ENCODE results near the gene MBD5. TPM values are rescaled to one million over a fixed set of nuclear protein-coding genes. Genes with fewer than 3 reads are reported as not detected.

Gene MBD5
- total RNA-seq, 2 donors from 2014 or later = 38.2 to 44.7 TPM

- TF ChIP-seq CTCF (IDR thresholded peaks at IDR 0.05) (no peak), POLR2A (IDR thresholded peaks at IDR 0.05) (no peak), POLR2AphosphoS5 (IDR thresholded peaks at IDR 0.05) (no peak)
- DNase-seq (ENCODE audit: low spot score) = no peak
- Histone ChIP-seq H3K4me3 (no peak overlapping the region), H3K4me1 (replicated peaks) (no peaks in the 10 kb centered on the region), H3K27me3 (replicated peaks; ENCODE audit: insufficient read depth) (no peaks in the 10 kb centered on the region), H3K9me3 (no peaks in the 10 kb centered on the region), H3K36me3 (no peaks in the 10 kb centered on the region), H3K27ac (no peak overlapping the region)
- 92% methylated on average over 8 of the region's 8 CpGs for WGBS
- intact Hi-C loops (cut with DNase I) = no loop called here
These were observed 512.1 kb downstream of the MBD5 start for GRCh38 chr2:148533004-148533403.

GRCh38 chr2:148533685-148534084 lies 512.8 kb downstream of the MBD5 start:
- Histone ChIP-seq H3K9me3 (no peaks in the 10 kb centered on the region), H3K36me3 (no peaks in the 10 kb centered on the region), H3K27me3 (replicated peaks; ENCODE audit: insufficient read depth) (no peaks in the 10 kb centered on the region), H3K4me1 (replicated peaks) (no peaks in the 10 kb centered on the region), H3K27ac (no peak overlapping the region), H3K4me3 (no peak overlapping the region)
- TF ChIP-seq CTCF (IDR thresholded peaks at IDR 0.05) (no peak), POLR2AphosphoS5 (IDR thresholded peaks at IDR 0.05) (no peak), POLR2A (IDR thresholded peaks at IDR 0.05) (no peak)
- DNase-seq (ENCODE audit: low spot score) = no peak
- WGBS = 93% methylated on average over 3 of the region's 3 CpGs
- intact Hi-C loops (cut with DNase I) = no loop called here

- DNase-seq (ENCODE audit: low spot score) = no peak
These were observed 513.7 kb downstream of the MBD5 start for GRCh38 chr2:148534416-148535204.

GRCh38 chr2:148538375-148538774 lies 517.5 kb downstream of the MBD5 start:
- H3K4me3 ChIP-seq = no peak overlapping the region
- intact Hi-C loops (cut with DNase I) = no loop called here
- TF ChIP-seq POLR2AphosphoS5 (IDR thresholded peaks at IDR 0.05) (no peak), CTCF (IDR thresholded peaks at IDR 0.05) (no peak), POLR2A (IDR thresholded peaks at IDR 0.05) (no peak)

More at GRCh38 chr2:148534416-148535204, 513.7 kb downstream of the MBD5 start:
- intact Hi-C loops (cut with DNase I) = no loop called here
- TF ChIP-seq CTCF (IDR thresholded peaks at IDR 0.05) (no peak), POLR2AphosphoS5 (IDR thresholded peaks at IDR 0.05) (no peak), POLR2A (IDR thresholded peaks at IDR 0.05) (no peak)
- H3K36me3 ChIP-seq = no peaks in the 10 kb centered on the region
- H3K27me3 ChIP-seq (replicated peaks; ENCODE audit: insufficient read depth) = no peaks in the 10 kb centered on the region
- H3K9me3 ChIP-seq = no peaks in the 10 kb centered on the region
- no peaks in the 10 kb centered on the region for H3K4me1 ChIP-seq (replicated peaks)
- H3K27ac ChIP-seq = no peak overlapping the region
- 64% methylated on average over 12 of the region's 12 CpGs for WGBS
- no peak overlapping the region for H3K4me3 ChIP-seq

GRCh38 chr2:148540022-148540421 lies 519.1 kb downstream of the MBD5 start:
- Histone ChIP-seq H3K36me3 (no peaks in the 10 kb centered on the region), H3K27me3 (replicated peaks; ENCODE audit: insufficient read depth) (no peaks in the 10 kb centered on the region), H3K9me3 (no peaks in the 10 kb centered on the region), H3K27ac (no peak overlapping the region), H3K4me3 (no peak overlapping the region), H3K4me1 (replicated peaks) (no peaks in the 10 kb centered on the region)
- WGBS = 81% methylated on average over 8 of the region's 8 CpGs
- intact Hi-C loops (cut with DNase I) = no loop called here
- no peak for DNase-seq (ENCODE audit: low spot score)
- no peak for TF ChIP-seq POLR2AphosphoS5 (IDR thresholded peaks at IDR 0.05)
- no peak for TF ChIP-seq POLR2A (IDR thresholded peaks at IDR 0.05)
- TF ChIP-seq CTCF (IDR thresholded peaks at IDR 0.05) = no peak

More at GRCh38 chr2:148538375-148538774, 517.5 kb downstream of the MBD5 start:
- Histone ChIP-seq H3K4me1 (replicated peaks) (no peaks in the 10 kb centered on the region), H3K9me3 (no peaks in the 10 kb centered on the region), H3K36me3 (no peaks in the 10 kb centered on the region), H3K27me3 (replicated peaks; ENCODE audit: insufficient read depth) (no peaks in the 10 kb centered on the region), H3K27ac (no peak overlapping the region)
- no peak for DNase-seq (ENCODE audit: low spot score)
- WGBS = 78% methylated on average over 1 of the region's 1 CpG

Measured in prostate gland (tissue), 2 donors.